ENCODE measurements around the gene MARK3. TPM values are rescaled to one million over a fixed set of nuclear protein-coding genes. Genes with fewer than 3 reads are reported as not detected.

The MARK3 gene
- total RNA-seq, 1 donor from 2014 or later, result 72.3 TPM

DNA sequence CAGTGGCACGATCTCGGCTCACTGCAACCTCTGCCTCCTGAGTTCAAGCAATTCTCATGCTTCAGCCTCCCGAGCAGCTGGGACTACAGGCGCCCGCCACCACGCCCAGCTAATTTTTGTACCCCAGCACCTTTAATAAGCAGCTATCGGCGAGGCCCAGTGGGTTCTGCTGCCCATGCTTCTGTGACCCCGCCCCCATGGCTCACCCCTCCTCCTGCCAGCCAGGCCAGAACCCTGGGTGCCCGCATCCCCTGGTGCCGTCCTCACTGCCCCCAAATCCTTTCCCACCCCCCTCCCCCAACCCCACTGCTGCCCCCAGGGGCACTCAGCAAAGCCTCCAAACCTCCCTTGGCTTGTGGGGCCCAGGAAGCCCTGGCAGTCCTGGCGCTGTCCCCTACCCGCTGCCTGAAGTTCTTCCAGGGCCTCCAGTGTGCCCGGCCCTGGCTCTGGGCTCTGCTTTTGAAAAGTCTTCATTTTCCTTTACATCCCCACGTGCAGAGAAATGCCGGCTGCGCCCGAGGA lies 162.8 kb downstream of the MARK3 start:
- DNase-seq (ENCODE audit: low spot score), result no peak

DNA sequence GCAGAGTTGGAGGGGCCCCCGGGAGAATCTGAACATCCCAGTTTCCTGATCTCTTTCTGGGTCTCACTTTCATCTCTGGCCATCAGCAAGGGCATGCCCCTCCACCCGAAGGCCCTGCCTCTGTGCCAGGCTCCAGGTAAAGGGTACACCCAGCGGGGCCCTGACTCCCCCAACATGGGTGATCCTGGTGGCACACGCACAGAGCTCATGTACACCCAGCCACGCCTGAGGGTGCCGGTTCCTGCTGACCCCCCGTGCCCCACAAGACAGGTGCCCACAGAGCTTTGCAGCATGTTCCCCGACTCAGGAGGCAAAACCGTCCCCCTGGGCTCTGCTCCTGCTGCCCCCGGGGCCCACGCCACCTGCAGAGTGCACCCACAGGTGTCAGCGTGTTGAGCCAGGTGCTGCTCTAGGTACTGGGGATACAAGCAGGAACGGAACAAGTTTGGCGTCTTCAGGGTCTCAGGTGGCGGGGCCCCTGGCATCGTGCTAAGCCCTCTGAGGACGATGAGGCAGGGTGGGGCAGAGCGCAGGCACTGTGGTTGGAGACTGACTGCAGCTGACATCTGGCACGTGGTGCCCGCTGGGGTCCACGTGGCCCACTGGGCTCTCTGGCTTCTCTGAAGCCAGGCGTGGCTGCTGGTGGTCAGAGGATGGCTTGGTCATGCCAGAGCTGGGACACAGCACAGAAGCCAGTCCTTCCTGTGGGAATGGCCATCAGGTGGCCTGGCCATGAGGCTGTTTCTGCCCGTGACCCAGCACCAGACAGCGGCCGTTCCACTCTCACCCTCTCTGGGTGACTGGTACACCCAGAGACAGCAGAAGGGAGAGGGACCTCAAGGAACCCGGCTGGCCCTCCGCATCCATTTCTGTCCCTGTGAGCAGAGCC lies 163.5 kb downstream of the MARK3 start:
- no peak for DNase-seq (ENCODE audit: low spot score)

DNA sequence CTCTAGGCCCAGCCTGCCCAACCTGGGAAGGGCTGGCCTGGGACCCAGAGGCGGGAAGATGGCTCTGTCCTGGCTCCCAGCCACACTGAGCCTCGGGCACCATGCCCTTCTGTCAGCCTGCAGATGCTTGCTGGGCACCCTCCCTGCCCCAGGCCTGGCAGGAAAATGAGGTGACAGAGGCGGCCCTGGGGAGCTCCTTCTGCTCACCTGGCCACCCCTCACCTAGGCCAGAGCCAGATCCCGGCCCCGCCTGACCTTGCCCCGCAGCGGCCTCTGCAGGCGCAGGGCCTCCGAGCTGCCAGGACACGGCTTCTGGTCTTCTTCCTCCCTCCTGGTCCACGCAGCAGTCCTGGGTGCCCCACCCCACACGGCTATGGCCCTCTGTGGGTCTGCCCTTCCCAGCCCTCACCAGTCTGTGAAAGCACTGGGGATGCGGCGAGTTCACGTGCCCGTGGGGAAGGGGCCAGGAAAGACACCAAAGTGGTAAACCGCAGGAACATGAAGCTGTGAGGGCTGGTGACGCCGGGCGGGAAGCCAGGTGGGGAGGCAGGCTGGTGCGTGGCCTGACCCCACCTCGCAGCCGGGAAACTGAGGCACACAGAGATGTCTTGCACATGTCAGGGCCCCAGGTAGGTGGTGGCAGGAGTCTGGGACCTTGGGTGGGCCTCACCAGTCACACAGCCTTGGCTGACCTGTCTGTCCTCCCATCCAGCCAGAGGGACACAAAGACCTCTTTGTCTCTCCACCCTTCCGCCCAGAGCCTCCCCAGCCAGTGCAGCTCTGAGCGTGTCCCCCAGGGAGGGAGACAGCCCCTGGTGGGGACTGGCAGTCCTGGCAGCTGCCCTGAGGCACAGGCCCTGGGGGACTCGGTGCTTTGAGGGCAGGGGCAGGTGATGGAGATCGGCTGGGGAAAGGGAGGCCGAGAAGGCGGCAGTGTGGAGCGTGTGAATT lies 164.4 kb downstream of the MARK3 start:
- DNase-seq (ENCODE audit: low spot score), result no peak

DNA sequence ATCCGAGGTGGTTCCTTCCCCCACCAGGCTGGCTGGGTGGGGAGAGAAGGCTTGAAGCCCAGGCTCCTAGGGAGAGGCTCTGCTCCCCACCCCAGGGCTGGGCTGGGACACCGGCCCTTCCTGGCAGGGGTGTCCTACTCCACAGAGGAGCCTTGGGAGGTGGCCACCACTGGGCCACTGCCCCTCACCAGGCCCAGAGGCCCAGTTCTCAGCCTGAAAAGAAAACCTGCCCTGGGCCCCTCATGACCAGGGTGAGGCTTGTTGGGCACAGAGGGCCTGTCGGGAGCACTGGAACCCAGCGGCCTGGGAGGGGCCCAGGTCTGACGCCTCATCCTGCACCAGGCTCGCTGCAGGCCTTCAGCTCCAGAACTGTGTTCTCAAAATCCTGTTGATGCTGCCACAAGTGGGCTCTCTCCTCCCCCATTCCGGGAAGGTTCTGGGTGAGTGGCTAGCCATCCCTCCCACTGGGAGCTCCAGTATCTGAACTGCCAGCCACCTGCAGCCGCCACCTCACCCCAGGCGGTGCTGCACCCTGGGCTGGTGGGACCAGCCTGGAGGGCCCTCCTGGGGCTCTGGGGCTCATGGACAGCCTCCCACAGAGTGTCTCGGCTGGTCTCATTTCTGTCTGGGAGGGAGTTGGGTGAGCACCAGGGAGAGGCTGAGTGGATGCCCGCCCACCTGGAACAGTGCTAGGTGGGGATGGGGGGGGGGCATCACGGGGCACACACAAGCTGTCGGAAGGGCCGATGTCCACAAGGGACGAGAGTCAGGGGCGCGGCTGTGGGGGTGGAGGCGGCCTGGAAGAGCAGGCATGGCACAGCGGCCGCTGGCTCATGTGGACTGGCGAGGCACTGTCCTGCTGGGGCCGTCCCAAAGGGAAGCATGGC lies 165.5 kb downstream of the MARK3 start:
- no peak for DNase-seq (ENCODE audit: low spot score)

DNA sequence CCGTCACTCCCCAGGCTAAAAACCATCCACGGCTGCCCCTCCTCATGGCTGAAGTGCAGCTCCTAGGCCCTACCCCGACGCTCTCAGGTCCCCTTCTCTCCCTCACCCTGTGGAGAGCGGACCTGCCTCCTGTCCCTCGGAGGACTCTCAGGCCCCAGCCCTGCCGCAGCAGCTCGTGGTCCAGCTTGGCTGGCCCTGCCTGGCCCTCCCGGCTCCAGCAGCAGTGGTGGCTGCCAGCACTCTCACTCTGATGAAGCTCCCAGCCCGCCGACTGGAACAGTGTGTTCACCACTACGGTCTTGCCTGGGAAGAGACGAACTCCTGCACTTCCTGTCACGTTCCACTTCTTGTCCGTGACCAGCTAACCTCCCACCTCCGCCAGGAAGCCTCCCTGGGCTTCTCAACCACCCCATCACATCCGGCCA lies 166.1 kb downstream of the MARK3 start:
- DNase-seq (ENCODE audit: low spot score), result no peak

DNA sequence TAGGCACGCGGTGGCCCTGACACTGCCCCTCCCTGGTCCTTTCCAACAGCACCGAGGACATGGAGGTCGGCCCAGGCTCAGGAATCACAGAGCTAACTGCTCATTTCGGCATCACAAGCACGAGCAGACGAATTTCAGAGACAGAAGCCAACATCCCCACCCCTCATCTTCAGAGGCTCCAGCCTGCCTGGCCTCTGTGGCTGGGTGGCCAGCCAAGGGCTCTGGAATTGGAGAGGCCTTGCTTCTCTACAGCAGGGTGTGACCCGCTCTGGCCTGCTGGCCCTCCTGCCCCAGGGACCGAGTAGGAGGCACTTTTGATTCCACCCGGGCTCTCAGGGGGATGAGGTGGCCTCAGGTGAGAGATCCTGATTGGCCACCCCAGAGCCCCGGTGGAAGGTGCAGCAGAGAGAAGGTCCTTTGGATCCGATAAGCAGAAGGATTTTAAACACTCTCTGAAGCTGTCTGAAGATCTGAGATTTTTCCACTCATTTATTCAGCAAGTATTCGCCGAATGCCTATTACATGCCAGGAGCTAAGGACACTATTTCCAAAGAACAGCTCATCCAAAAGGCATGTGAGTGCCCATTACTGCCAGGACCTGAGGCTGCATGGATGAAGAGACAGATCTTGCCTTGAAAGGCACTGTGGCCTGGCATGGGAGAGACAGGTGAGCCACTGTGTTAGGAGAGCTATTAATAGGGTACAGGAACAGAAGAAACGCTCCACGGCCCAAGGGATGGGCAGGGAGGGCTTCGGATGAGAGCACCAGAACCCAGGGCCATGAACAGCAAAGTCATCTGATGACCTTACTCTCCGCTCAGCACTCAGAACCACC lies 167.0 kb downstream of the MARK3 start:
- no peak for DNase-seq (ENCODE audit: low spot score)

DNA sequence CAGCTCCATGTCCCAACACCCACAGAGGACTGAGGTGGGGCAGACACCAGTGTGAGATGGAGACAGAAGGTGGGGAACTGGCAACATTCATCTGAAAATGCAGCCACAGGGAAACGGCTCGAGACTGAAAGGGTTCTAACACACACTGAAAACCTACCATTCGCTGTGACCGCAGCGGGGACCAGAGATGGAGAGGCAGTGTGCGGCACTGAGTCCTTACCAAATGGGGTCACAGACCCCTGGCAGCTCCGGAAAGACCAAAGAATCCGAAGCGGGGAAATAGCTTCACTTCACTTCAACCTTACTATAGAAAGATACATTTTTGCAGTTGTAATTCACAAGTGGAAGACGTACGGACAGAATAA lies 167.6 kb downstream of the MARK3 start:
- DNase-seq (ENCODE audit: low spot score), result no peak

Other genes starting within 250 kb of the MARK3 start
- gene EIF5, start 51.2 kb upstream of the MARK3 start, total RNA-seq, result 265 TPM
- 424 TPM for gene CKB, start 137.4 kb downstream of the MARK3 start, total RNA-seq
- 13.5 TPM for gene TRMT61A, start 143.8 kb downstream of the MARK3 start, total RNA-seq
- gene BAG5, start 177.2 kb downstream of the MARK3 start, total RNA-seq, result 24.2 TPM
- gene COA8, start 177.5 kb downstream of the MARK3 start, total RNA-seq, result 33.7 TPM
- 171 TPM for gene KLC1, start 243.8 kb downstream of the MARK3 start, total RNA-seq

Data from mucosa of gallbladder (tissue), 1 donor.